Vagina (tissue), 2 donors: ENCODE data around the gene SLC15A1.

Experiments
- CTCF ChIP-seq, 3 experiments: fragments of 450-650 bp in 2 of 3; fragments of 200-600 bp in 1 of 3; sonication (generic) in 1 of 3; IDR thresholded peaks; one replicate each; pipeline ENCODE4 v1.5.1; 2017 to 2019; ENCODE audit warnings: antibody characterized with exemption in 3 of 3, mild to moderate bottlenecking in 2 of 3, moderate library complexity in 2 of 3
- POLR2A ChIP-seq, 2 donors: fragments of 450-650 bp; IDR thresholded peaks; one replicate each; pipeline ENCODE4 v1.6.1; 2017; ENCODE audit warnings: antibody characterized with exemption in 2 of 2, mild to moderate bottlenecking in 2 of 2, moderate library complexity in 2 of 2
- POLR2AphosphoS5 ChIP-seq, 2 donors: sonication (generic); formaldehyde crosslinking; IDR thresholded peaks; one replicate each; pipeline ENCODE4 v1.9.0; 2017; ENCODE audit warnings: antibody characterized with exemption in 2 of 2, mild to moderate bottlenecking in 2 of 2, low read depth in 1 of 2; ENCODE audit not compliant: insufficient read depth in 1 of 2

DNA sequence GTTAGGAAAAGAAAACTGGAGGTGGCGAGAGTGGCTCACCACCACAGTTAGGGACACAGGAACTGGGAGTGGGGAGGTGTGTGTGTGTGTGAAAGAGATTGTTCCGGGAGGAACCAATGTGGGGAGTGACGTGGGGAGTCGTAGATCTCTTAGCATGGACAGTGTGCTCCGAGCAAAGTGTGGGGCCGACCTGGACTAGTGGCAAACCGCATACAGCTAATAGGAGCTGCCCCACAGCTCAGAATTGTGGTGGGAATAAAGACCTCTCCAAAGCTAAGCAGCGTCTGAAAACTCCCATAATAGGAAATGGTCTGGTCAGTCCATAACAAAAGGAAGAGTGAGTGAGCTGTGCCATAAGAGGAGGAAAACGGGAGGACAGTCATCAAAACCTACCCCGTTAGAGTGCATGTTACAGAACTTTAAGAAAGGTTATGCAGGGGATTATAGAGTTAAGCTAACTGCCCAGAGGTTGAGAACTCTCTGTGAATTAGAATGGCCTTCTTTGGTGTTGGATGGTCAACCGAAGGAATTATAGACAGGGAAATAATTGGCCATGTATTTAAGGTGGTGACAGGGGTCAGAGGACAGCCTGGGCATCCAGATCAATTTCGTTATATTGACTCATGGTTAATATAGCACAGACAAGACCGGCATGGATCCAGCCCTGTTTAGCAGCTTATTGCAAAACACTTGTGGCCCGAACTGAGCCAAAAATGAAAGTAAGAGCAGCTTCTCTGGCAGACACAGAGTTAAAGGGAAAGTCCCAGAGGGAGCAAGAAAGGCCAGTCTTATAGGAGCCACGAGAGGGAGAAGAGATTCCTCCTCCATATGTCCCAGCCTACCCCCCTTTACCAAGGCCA lies 8.9 kb upstream of the SLC15A1 start:
- no peak for TF ChIP-seq CTCF (IDR thresholded peaks at IDR 0.05)
- no peak for TF ChIP-seq POLR2A (IDR thresholded peaks at IDR 0.05)
- TF ChIP-seq POLR2AphosphoS5 (IDR thresholded peaks at IDR 0.05; ENCODE audit: insufficient read depth in 1 of 2, low read depth in 1 of 2): no peak
